Measurements from ENCODE around the gene LUC7L. TPM values are rescaled to one million over a fixed set of nuclear protein-coding genes. Genes with fewer than 3 reads are reported as not detected.

LUC7L gene

GRCh38 chr16:140175-140857, 88.9 kb downstream of the LUC7L start:
- WGBS = 82% methylated on average over 7 of the region's 10 CpGs
- Histone ChIP-seq H3K4me3 (ENCODE audit: insufficient read depth in 1 of 2, low read depth in 1 of 2, low read length in 2 of 2) (no peak overlapping the region), H2AK5ac (ENCODE audit: low read length, severe bottlenecking) (no peak overlapping the region), H2AFZ (ENCODE audit: low read depth, low read length) (no peak overlapping the region), H3K27ac (ENCODE audit: low read length, poor library complexity, severe bottlenecking) (no peak overlapping the region), H3K4me1 (ENCODE audit: control insufficient read depth, insufficient read depth, low read depth, low read length) (peaks cover 7% of the 10 kb centered on the region), H3K9me3 (ENCODE audit: control insufficient read depth, low read length) (no peaks in the 10 kb centered on the region), H2BK15ac (ENCODE audit: low read depth, poor library complexity, severe bottlenecking) (no peak overlapping the region), H3K79me1 (replicated peaks; ENCODE audit: low read length, poor library complexity, severe bottlenecking) (peaks cover 5% of the 10 kb centered on the region), H3K23ac (ENCODE audit: low read length in 2 of 2) (no peak overlapping the region), H3K18ac (ENCODE audit: low read depth in 1 of 2, low read length in 2 of 2) (no peak overlapping the region), H2BK120ac (ENCODE audit: low read depth, low read length) (no peak overlapping the region), H3K14ac (ENCODE audit: low read length in 2 of 2) (no peak overlapping the region), H4K8ac (ENCODE audit: low read length) (no peak overlapping the region), H4K91ac (ENCODE audit: low read length) (no peak overlapping the region), H2BK12ac (ENCODE audit: low read length in 2 of 2) (no peak overlapping the region), H2BK5ac (ENCODE audit: low read depth, low read length, poor library complexity, severe bottlenecking) (no peak overlapping the region), H3K4ac (ENCODE audit: low read depth in 1 of 2, low read length in 2 of 2) (no peak overlapping the region), H3K27me3 (ENCODE audit: control insufficient read depth in 1 of 2, insufficient read depth in 1 of 2, low read length in 2 of 2) (peaks cover 0 to 4% of the 10 kb centered on the region in 2 experiments), H3K9ac (ENCODE audit: low read length) (no peak overlapping the region), H3K36me3 (ENCODE audit: control insufficient read depth in 1 of 2, insufficient read depth in 2 of 2, low read depth in 1 of 2, low read length in 2 of 2) (peaks cover 0 to 5% of the 10 kb centered on the region in 2 experiments), H3K4me2 (ENCODE audit: low read length, poor library complexity, severe bottlenecking) (no peak overlapping the region)
- no peak for DNase-seq

Small RNA genes within 50 kb of the gene (small RNA-seq; reads per million reads assigned to genes)
- gene RF00019 (ENCODE audit: low read depth) = not detected

Data from mesenchymal stem cell (in vitro differentiated cells and primary cell).